SK-N-SH (cell line): ENCODE measurements around the gene OR8U1. TPM values are rescaled to one million over a fixed set of nuclear protein-coding genes. Genes with fewer than 3 reads are reported as not detected.

Source experiments
- CTCF ChIA-PET: fragments of 300-600, 350-600 bp; formaldehyde crosslinking; extraction: SDS; loops from one replicate; lab custom pipeline; 2021; lab: Yijun Ruan, JAX
- POLR2A ChIA-PET: fragments of 350-600 bp; sonication (Branson Sonifier 250); formaldehyde crosslinking; extraction: SDS; loops from one replicate; lab custom pipeline; 2020; ENCODE audit warnings: antibody characterized with exemption, inconsistent platforms; lab: Yijun Ruan, JAX
- DNase-seq: peaks from one replicate; pipeline ENCODE4 v3.0.0; 2012
- H2AFZ ChIP-seq: fragments of 200-600 bp; sonication (generic); 2 replicates; pipeline ENCODE4 v1.8.1; 2016; ENCODE audit warnings: antibody characterized with exemption, mild to moderate bottlenecking, low read depth
- H3F3A ChIP-seq: fragments of 200-600 bp; sonication (generic); replicated peaks from 2 replicates; pipeline ENCODE3; 2016; ENCODE audit warnings: antibody characterized with exemption, mild to moderate bottlenecking; ENCODE audit not compliant: insufficient read depth
- H3K27ac ChIP-seq, 2 experiments: fragments of 200-500 bp in 1 of 2; fragments of 200-600 bp in 1 of 2; sonication (Bioruptor generic) in 1 of 2; sonication (generic), shearing (Covaris generic) in 1 of 2; 2 replicates each; pipeline versions ENCODE4 v1.5.1 to v1.6.1; 2014 to 2016; ENCODE audit warnings: low read depth in 2 of 2, inconsistent platforms in 1 of 2, low read length in 1 of 2, mild to moderate bottlenecking in 1 of 2, mixed read lengths in 1 of 2
- H3K27me3 ChIP-seq: fragments of 200-600 bp; sonication (generic), shearing (Covaris generic); 2 replicates; pipeline ENCODE4 v1.6.1; 2016; ENCODE audit warnings: mixed run types; ENCODE audit not compliant: insufficient read depth
- H3K36me3 ChIP-seq, 2 experiments: fragments of 200-500 bp in 1 of 2; fragments of 200-600 bp in 1 of 2; sonication (Bioruptor generic) in 1 of 2; sonication (generic) in 1 of 2; replicated peaks in 1 of 2; 2 replicates each; pipeline versions ENCODE3 to v1.5.1; 2014 to 2016; ENCODE audit warnings: low read length in 1 of 2, mild to moderate bottlenecking in 1 of 2; ENCODE audit not compliant: insufficient read depth in 2 of 2, control insufficient read depth in 1 of 2
- H3K4me1 ChIP-seq, 2 experiments: fragments of 200-500 bp in 1 of 2; fragments of 200-600 bp in 1 of 2; sonication (Bioruptor generic) in 1 of 2; sonication (generic), shearing (Covaris generic) in 1 of 2; 2 replicates each; pipeline versions ENCODE4 v1.5.1 to v1.6.1; 2014 to 2016; ENCODE audit warnings: low read depth in 1 of 2, low read length in 1 of 2, mixed run types in 1 of 2; ENCODE audit not compliant: insufficient read depth in 2 of 2, control insufficient read depth in 1 of 2
- H3K4me2 ChIP-seq: fragments of 200-600 bp; sonication (generic), shearing (Covaris generic); 2 replicates; pipeline ENCODE4 v1.6.1; 2017; ENCODE audit warnings: mixed run types
- H3K4me3 ChIP-seq, 2 experiments: fragments of 200-500 bp in 1 of 2; fragments of 200-600 bp in 1 of 2; sonication (Bioruptor generic) in 1 of 2; sonication (generic), shearing (Covaris generic) in 1 of 2; 2 replicates each; pipeline versions ENCODE4 v1.5.1 to v1.8.1; 2014 to 2016; ENCODE audit warnings: low read depth in 2 of 2, inconsistent platforms in 1 of 2, low read length in 1 of 2, mild to moderate bottlenecking in 1 of 2, mixed read lengths in 1 of 2, moderate library complexity in 1 of 2
- H3K79me2 ChIP-seq: fragments of 200-600 bp; sonication (generic); 2 replicates; pipeline ENCODE4 v1.8.1; 2017; ENCODE audit warnings: mild to moderate bottlenecking; ENCODE audit not compliant: insufficient read depth
- H3K9ac ChIP-seq: fragments of 200-600 bp; sonication (generic); 2 replicates; pipeline ENCODE4 v1.6.1; 2017; ENCODE audit warnings: mixed run types
- H3K9me2 ChIP-seq: fragments of 200-600 bp; sonication (generic); 2 replicates; pipeline ENCODE4 v1.6.1; 2017; ENCODE audit warnings: mixed run types
- H3K9me3 ChIP-seq: fragments of 200-600 bp; sonication (generic); 2 replicates; pipeline ENCODE4 v1.6.1; 2017; ENCODE audit warnings: mixed run types, mild to moderate bottlenecking, moderate library complexity
- H4K20me1 ChIP-seq: fragments of 200-600 bp; sonication (generic); 2 replicates; pipeline ENCODE4 v1.6.1; 2017; ENCODE audit warnings: mild to moderate bottlenecking, mixed run types; ENCODE audit not compliant: insufficient read depth
- ELF1 ChIP-seq: IDR thresholded peaks from 2 replicates; pipeline ENCODE4 v1.4.0; 2012
- EZH2phosphoT487 ChIP-seq: fragments of 200-600 bp; sonication (generic); IDR thresholded peaks from 2 replicates; pipeline ENCODE4 v1.6.1; 2017; ENCODE audit warnings: low read depth, mixed run types, mild to moderate bottlenecking, antibody characterized with exemption, moderate library complexity, borderline replicate concordance
- FOXJ3 ChIP-seq: sonication (generic); formaldehyde crosslinking; IDR thresholded peaks from 2 replicates; pipeline ENCODE4 v1.5.1; 2020; ENCODE audit warnings: mild to moderate bottlenecking, missing genetic modification reagents
- JUND ChIP-seq: IDR thresholded peaks from 2 replicates; pipeline ENCODE4 v1.4.0; 2012
- MEF2A ChIP-seq: IDR thresholded peaks from 2 replicates; pipeline ENCODE4 v1.4.0; 2012; ENCODE audit warnings: low read depth, borderline replicate concordance
- NRF1 ChIP-seq: IDR thresholded peaks from 2 replicates; pipeline ENCODE4 v1.6.1; 2012; ENCODE audit warnings: low read depth, mild to moderate bottlenecking, low read length
- POLR2AphosphoS5 ChIP-seq: IDR thresholded peaks from 2 replicates; pipeline ENCODE4 v1.6.1; 2012; ENCODE audit warnings: low read depth, low read length
- RCOR1 ChIP-seq: fragments of 150-350 bp; IDR thresholded peaks from 2 replicates; pipeline ENCODE4 v1.6.1; 2017; ENCODE audit warnings: antibody characterized with exemption, low read length
- SMC3 ChIP-seq: IDR thresholded peaks from 2 replicates; pipeline ENCODE4 v1.6.1; 2012; ENCODE audit warnings: low read depth, low read length, improper control_type of control experiment
- WGBS: methylation state at CpG from one replicate; pipeline ENCODE4 v1.1.6; 2017; ENCODE audit warnings: low lambda C conversion rate; 5-methylcytosine and 5-hydroxymethylcytosine counted together
- polyA plus RNA-seq, 3 experiments: library from polyadenylated mRNA; depleted of rRNA; stranded (reverse); fragments of >200 nt; gene quantifications; 2 replicates each; pipeline ENCODE4 v1.2.3, GENCODE V29; 2012
- TF ChIP-seq, protein P1 (sequence below): IDR thresholded peaks from 2 replicates; pipeline ENCODE4 v1.6.1; 2012; ENCODE audit warnings: mild to moderate bottlenecking, low read depth, low read length, moderate library complexity
- TF ChIP-seq, protein P2 (sequence below): IDR thresholded peaks from 2 replicates; pipeline ENCODE4; 2012
- TF ChIP-seq, protein P3 (sequence below): fragments of 150-350 bp; IDR thresholded peaks from 2 replicates; pipeline ENCODE4 v1.6.1; 2016; ENCODE audit warnings: mild to moderate bottlenecking, low read depth, low read length
- TF ChIP-seq, protein P4 (sequence below): IDR thresholded peaks from 2 replicates; pipeline ENCODE4 v1.4.0; 2012; ENCODE audit warnings: low read depth
- TF ChIP-seq, protein P5 (sequence below): IDR thresholded peaks from 2 replicates; pipeline ENCODE4 v1.4.0; 2012; ENCODE audit warnings: low read depth, borderline replicate concordance
- TF ChIP-seq, protein P6 (sequence below): fragments of 200-600 bp; sonication (generic); IDR thresholded peaks from 2 replicates; pipeline ENCODE4 v1.6.1; 2017; ENCODE audit warnings: antibody characterized with exemption, mild to moderate bottlenecking, moderate library complexity

OR8U1 gene
- polyA plus RNA-seq, 1 of the 3 experiments (the other 2 are of a cell fraction), result not detected

DNA sequence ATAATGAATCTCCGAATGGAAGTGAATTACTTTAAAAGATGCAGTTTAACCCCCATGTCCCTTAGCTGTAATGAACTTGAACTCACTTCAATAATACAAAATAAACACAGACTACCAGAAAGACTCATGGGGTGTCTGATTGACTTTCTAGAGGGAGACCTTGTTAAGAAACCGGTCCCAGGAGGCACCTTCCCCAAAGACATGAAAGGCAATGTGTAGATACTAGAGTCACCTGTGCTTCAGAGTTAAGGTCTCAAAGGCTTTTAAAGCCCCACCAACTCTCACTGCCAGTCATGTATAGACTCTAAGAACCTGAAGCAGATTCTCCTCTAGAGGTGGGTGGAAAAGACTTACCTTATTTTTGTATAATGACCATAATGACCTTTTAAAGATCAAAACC lies 21.4 kb upstream of the OR8U1 start, which contains the start of gene OR8J1:
TSS of gene OR8J1 (plus strand) at position 301 of the 400 bp plus-strand sequence. CDS start 5,956 bp downstream, outside the sequence.
- no peaks in the 10 kb centered on the region; a peak in 1 of 4 replicates for H3K4me1 ChIP-seq
- no peak within 1 kb of the TSS for H3K4me2 ChIP-seq
- H3K9ac ChIP-seq, result no peak within 1 kb of the TSS
- H3K36me3 ChIP-seq, result no peaks in the 10 kb centered on the region
- H3F3A ChIP-seq, result no peaks in the 10 kb centered on the region
- no peak within 1 kb of the TSS for H3K27ac ChIP-seq
- no peak for TF ChIP-seq SMC3
- no peak for TF ChIP-seq RCOR1
- no peak for TF ChIP-seq POLR2AphosphoS5
- TF ChIP-seq, protein P1, sequence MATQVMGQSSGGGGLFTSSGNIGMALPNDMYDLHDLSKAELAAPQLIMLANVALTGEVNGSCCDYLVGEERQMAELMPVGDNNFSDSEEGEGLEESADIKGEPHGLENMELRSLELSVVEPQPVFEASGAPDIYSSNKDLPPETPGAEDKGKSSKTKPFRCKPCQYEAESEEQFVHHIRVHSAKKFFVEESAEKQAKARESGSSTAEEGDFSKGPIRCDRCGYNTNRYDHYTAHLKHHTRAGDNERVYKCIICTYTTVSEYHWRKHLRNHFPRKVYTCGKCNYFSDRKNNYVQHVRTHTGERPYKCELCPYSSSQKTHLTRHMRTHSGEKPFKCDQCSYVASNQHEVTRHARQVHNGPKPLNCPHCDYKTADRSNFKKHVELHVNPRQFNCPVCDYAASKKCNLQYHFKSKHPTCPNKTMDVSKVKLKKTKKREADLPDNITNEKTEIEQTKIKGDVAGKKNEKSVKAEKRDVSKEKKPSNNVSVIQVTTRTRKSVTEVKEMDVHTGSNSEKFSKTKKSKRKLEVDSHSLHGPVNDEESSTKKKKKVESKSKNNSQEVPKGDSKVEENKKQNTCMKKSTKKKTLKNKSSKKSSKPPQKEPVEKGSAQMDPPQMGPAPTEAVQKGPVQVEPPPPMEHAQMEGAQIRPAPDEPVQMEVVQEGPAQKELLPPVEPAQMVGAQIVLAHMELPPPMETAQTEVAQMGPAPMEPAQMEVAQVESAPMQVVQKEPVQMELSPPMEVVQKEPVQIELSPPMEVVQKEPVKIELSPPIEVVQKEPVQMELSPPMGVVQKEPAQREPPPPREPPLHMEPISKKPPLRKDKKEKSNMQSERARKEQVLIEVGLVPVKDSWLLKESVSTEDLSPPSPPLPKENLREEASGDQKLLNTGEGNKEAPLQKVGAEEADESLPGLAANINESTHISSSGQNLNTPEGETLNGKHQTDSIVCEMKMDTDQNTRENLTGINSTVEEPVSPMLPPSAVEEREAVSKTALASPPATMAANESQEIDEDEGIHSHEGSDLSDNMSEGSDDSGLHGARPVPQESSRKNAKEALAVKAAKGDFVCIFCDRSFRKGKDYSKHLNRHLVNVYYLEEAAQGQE, result no peak
- TF ChIP-seq, protein P2, sequence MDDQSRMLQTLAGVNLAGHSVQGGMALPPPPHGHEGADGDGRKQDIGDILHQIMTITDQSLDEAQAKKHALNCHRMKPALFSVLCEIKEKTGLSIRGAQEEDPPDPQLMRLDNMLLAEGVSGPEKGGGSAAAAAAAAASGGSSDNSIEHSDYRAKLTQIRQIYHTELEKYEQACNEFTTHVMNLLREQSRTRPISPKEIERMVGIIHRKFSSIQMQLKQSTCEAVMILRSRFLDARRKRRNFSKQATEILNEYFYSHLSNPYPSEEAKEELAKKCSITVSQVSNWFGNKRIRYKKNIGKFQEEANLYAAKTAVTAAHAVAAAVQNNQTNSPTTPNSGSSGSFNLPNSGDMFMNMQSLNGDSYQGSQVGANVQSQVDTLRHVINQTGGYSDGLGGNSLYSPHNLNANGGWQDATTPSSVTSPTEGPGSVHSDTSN, result no peak
- TF ChIP-seq, protein P3, sequence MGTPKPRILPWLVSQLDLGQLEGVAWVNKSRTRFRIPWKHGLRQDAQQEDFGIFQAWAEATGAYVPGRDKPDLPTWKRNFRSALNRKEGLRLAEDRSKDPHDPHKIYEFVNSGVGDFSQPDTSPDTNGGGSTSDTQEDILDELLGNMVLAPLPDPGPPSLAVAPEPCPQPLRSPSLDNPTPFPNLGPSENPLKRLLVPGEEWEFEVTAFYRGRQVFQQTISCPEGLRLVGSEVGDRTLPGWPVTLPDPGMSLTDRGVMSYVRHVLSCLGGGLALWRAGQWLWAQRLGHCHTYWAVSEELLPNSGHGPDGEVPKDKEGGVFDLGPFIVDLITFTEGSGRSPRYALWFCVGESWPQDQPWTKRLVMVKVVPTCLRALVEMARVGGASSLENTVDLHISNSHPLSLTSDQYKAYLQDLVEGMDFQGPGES, result no peak
- TF ChIP-seq EZH2phosphoT487, result no peak
- TF ChIP-seq, all 33 proteins: peak for 0
- DNase-seq, result no peak
- Histone ChIP-seq H3K79me2 (no peaks in the 10 kb centered on the region), H4K20me1 (no peaks in the 10 kb centered on the region), H2AFZ (no peak within 1 kb of the TSS), H3K4me3 (no peak within 1 kb of the TSS), H3K9me2 (no peaks in the 10 kb centered on the region), H3K27me3 (no peaks in the 10 kb centered on the region), H3K9me3 (no peaks in the 10 kb centered on the region; the same call in 1 of the 2 replicates)
- 0% methylated on average over 2 of the region's 2 CpGs for WGBS
- ChIA-PET CTCF (no interaction called here), POLR2A (no interaction called here)

DNA sequence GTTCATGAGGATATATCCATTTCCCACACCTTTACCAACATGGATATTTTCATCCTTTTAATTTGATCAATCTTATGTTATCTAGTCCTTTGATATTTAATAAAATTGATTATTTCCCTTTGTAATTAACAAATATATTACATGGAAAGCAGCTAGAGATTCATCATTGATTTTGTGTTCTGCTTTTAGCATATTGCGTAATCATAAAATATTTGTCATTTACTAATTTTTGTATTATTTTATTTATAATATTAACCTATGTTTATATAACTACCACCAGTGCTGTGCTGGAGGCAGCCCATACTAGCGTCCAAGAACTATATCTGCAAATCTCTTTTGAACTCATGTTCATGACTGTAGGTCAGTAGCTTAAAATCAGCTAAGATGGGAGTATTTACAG lies 4.7 kb downstream of the OR8U1 start:
- Histone ChIP-seq H3K27ac (no peak overlapping the region), H3K4me3 (no peak overlapping the region), H3K27me3 (no peaks in the 10 kb centered on the region), H3K79me2 (no peaks in the 10 kb centered on the region), H3F3A (no peaks in the 10 kb centered on the region), H3K9me3 (no peaks in the 10 kb centered on the region), H3K36me3 (no peaks in the 10 kb centered on the region), H2AFZ (no peak overlapping the region), H4K20me1 (no peaks in the 10 kb centered on the region), H3K4me2 (no peak overlapping the region), H3K9me2 (no peaks in the 10 kb centered on the region), H3K9ac (no peak overlapping the region), H3K4me1 (no peaks in the 10 kb centered on the region)
- WGBS, result 3% methylated on average over 2 of the region's 2 CpGs
- ChIA-PET CTCF (interaction anchor here (0.6 kb wide), 1 partner anchor 251 kb away, joined by 3 read pairs; no protein-coding TSS in a partner anchor), POLR2A (no interaction called here)
- DNase-seq, result no peak
- TF ChIP-seq, protein P4, sequence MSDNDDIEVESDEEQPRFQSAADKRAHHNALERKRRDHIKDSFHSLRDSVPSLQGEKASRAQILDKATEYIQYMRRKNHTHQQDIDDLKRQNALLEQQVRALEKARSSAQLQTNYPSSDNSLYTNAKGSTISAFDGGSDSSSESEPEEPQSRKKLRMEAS, result no peak
- TF ChIP-seq FOXJ3 (CRISPR knock-in tag), result no peak
- no peak for TF ChIP-seq MEF2A
- TF ChIP-seq NRF1, result no peak
- TF ChIP-seq ELF1, result no peak
- no peak for TF ChIP-seq JUND
- TF ChIP-seq, protein P3, result no peak
- TF ChIP-seq, protein P2, result no peak
- TF ChIP-seq, protein P5, sequence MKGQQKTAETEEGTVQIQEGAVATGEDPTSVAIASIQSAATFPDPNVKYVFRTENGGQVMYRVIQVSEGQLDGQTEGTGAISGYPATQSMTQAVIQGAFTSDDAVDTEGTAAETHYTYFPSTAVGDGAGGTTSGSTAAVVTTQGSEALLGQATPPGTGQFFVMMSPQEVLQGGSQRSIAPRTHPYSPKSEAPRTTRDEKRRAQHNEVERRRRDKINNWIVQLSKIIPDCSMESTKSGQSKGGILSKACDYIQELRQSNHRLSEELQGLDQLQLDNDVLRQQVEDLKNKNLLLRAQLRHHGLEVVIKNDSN, result no peak
- TF ChIP-seq, protein P6, sequence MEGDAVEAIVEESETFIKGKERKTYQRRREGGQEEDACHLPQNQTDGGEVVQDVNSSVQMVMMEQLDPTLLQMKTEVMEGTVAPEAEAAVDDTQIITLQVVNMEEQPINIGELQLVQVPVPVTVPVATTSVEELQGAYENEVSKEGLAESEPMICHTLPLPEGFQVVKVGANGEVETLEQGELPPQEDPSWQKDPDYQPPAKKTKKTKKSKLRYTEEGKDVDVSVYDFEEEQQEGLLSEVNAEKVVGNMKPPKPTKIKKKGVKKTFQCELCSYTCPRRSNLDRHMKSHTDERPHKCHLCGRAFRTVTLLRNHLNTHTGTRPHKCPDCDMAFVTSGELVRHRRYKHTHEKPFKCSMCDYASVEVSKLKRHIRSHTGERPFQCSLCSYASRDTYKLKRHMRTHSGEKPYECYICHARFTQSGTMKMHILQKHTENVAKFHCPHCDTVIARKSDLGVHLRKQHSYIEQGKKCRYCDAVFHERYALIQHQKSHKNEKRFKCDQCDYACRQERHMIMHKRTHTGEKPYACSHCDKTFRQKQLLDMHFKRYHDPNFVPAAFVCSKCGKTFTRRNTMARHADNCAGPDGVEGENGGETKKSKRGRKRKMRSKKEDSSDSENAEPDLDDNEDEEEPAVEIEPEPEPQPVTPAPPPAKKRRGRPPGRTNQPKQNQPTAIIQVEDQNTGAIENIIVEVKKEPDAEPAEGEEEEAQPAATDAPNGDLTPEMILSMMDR, result no peak
- TF ChIP-seq EZH2phosphoT487, result no peak
